Anterior cingulate cortex (tissue), 58 donors: Measurements from ENCODE around the gene POU3F3.
A peak's percentile ranks its signal among the peaks of the same experiment; 100 is the strongest.

Experiments used
- DNase-seq, 58 donors: peaks; one replicate each; lab custom pipeline; 2025; lab: John Stamatoyannopoulos, UW

The POU3F3 gene

DNA sequence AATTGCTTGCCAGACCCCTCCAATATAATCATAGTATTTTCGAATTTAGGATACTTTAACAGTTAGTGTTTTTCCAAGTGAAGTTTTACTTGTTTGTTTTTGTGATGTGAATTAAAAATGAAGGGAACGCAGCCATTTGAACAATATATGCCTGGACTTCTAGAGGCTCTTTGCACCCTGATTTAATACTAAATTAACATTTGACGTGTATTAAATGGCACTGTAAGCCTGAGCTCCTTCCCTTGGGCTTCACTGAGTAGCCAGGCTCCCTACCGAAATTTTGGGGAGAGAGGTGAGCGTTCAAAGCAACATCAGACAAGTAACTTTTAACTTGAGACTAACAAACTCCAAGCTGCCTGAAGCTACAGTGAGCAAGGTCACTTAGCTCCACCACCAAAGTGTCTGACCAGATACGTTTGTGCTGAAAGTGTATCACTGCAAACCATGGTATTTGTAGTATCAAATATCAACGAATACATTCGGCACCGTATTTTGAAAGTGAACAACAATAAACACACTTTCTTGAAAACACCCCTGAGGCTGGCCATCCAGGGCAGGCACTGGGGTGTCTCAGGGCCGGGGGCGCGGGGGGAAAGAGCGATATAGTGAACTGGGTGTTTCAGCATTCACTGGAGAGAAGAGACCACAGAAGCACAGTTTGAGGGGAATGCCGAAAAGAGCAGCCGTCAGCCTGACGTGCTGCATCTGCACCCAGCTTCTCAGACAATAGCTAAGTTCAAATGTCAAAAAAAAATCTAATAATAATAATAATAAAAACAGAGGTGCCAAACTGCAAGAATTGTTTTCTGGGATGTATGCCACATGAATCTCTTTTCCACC, 7.7 kb upstream of the POU3F3 start:
- peak in 4 of 58 donors; percentile 34 to 70 (median 39) for DNase-seq

DNA sequence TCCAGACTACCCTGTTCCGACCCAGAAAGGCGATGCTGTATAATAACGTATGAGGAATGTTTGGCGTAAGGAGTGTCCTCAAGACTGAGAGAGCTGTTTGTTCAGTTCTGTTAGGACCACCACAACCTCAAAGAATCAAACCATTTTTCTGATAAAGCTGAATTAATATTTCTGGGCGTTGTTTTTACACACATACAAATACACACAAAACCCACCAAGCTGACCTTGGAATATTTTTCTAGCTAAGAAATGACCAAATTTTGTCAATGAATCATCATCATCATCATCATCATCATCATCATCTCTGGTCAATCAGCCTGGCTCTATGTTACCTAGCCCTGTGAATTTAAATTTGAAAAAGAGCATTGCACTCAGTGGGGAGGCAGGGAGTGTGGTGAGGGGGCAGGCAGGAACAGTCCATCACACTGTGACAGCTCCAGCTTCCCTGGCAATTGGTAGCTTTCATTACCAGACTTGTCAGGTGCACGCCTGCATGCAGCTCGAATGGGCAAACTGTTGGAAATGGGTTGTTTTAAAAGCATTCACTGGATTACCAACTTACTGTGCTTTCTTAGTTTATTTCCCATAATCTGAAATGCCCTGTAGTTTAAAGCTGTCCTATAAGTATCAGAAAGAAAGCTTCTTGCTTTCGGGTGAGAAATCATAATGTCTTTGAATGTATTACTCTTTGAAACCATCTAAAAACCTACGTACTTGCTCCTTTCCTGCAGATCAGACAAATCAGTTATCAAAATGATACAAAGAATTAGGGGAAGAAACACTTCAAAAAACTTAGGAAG, 6.9 kb upstream of the POU3F3 start:
- peak in 5 of 58 donors; percentile 27 to 54 (median 38) for DNase-seq

- no peak for DNase-seq
These were observed 6.2 kb upstream of the POU3F3 start for GRCh38 chr2:104847586-104848160.

DNA sequence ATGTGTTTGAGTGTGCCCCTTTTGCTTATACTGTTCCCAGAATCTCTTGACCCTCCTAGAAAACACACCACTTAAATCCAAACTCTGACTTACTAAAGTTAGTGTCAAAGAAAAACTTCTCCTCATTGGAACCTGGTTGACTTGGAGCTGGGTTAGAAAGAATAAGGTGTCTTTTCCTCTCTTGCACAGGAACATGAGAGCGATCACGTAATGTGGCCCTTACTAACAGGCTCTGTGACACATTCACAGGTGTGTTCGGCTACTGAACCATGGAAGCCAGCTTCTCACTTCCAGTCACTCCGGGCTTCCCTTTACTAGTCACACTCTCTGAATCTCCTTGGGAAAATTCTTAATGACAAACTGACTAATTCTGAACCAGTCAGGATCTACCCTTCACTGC, 5.4 kb upstream of the POU3F3 start:
- DNase-seq = no peak

- no peak for DNase-seq
These were observed 4.8 kb upstream of the POU3F3 start for GRCh38 chr2:104849101-104849500.

DNA sequence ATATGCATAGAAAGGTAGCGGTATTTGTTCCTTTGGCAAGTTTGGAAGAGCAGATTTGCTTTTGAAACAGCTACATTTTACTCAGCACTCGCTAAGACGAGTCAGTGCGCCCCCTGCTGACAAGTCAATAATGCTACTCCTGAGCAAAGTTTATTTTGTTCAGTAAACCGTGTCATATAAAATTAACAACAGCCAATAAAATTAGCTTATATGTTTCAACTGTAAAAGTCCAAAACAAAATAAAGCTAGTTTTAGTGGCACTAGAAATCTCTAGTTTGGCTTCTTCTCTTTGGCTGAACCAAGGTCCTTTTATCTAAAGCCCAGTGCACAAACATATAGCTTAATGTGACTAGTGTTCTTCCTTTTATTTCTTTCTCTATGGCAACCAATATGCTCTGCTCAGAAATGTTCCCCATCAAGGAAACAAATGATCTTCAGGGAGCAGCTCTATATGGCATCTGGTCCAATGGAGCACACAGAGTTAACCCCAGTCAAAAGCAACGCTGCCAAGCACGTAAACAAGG, 4.2 kb upstream of the POU3F3 start:
- DNase-seq = peak in 43 of 58 donors; percentile 21 to 88 (median 67)

DNA sequence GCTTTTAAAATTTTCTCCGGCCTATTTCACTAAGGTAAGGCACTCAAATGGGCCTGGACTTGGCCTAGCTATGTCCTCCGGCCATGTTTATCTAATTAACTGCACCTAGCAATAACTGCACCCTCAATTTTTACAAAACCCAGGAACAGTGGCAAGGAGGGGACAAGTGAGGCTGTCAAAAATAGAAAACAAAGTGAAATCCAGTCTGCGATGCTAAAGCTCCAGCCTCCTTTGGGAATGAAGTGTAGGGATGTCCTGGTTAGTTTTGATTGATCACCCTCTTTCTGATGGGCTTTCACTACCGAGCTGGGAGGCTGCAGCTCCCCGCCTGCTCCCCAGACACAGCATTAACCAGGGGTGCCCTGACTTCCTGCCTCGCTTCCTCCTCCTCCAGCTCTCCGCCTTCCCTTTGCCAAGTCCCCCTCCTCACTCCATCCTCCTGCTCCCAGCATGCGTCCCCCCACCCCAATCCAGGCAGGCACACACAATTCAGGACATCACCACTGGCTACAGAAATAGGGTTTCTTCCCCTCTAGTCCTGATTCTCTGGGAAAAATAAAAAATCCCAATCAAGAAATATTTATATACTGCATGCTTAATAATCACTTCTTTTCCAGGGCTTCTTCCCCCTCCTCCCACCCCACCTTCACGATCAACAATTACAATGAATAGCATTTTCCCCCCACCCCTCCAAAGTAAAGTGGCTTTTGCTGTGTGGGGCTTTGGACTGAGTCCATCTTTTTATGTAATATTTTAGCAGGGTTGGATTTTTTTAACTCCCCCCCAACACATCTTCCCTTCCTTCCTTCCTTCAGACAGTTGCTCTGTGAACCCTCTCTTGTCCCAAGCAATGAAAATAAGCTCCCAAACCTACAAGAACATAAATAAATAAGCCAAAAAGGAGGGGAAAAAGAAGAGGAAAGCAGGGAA, 3.3 kb upstream of the POU3F3 start:
- DNase-seq = peak in 4 of 58 donors; percentile 30 to 65 (median 40)

DNA sequence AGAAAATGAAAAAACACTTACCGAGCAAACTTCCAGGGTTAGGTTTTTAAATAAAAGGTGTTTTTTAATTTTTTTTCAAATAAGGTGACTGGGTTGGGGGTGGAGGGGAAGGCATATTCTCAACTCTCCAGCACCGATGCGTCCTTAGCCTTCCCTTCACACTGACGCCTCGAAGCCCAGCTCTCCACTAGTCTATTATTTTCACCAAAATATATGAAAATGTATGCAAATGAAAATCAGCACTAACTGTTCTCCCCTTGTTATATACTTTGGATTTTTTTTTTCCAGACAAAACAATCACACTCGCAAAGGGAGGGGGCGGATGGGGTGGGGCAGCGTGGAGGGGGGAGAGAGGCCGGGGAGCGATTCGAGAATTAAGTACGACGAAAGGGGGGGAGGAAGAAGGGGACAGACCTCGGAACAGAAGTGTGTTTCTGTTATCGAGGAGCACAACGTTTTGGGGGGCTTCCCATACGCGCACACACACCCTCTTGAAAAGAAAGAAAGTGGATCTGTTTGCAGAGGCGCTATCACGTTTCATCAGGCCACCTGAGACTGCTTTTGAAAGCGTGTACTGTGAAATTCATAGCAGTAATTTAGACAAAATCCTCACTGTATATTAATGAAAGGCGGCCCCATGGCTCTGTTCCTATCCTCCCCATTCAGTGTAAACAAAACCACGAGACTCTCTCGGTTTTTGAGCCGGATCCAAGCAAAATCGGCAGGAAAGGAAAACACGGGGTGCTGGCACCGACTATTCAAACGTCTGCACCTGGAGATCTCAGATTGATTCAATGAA, 2.4 kb upstream of the POU3F3 start:
- DNase-seq = peak in 8 of 58 donors; percentile 38 to 69 (median 47)

- peak in 17 of 58 donors; percentile 41 to 87 (median 75) for DNase-seq
These were observed 1.7 kb upstream of the POU3F3 start for GRCh38 chr2:104852090-104852666.

DNA sequence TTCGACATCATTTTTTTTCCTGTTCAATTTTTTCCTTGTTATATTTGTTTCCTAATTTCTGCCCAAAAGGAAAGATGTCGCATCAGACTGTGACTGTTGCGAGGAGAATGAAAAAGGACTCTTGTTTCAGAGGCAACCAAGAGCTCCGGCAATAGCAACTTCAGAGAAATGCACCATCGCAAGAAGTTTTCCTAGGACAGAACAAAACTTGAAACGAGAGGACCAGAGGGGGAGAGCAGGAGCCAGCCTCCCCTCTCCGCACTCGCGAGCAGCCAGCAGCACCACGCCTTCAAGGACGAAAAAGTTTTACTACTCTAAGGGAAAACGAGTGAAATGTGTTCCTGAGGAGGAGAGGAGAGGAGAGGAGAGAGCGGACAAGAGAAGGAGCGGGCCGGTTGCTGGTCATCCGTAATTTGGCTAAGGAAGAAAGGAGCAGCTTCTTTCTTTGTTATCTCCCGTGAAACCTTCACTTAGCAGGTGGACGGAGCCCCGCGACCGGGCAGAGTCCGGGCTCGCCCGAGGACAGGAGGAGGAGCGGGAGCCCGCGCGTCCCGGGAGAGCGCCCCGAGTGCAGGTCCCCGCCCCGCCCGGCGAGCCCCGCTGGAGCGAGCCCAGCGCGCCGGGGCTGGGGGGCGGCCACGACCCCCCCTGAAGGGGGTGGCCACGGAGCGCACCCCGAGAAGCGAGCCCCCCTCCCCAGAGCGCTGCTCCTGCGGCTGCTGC, 744 bp downstream of the POU3F3 start:
- peak in 2 of 58 donors; percentile 34 to 39 for DNase-seq

DNA sequence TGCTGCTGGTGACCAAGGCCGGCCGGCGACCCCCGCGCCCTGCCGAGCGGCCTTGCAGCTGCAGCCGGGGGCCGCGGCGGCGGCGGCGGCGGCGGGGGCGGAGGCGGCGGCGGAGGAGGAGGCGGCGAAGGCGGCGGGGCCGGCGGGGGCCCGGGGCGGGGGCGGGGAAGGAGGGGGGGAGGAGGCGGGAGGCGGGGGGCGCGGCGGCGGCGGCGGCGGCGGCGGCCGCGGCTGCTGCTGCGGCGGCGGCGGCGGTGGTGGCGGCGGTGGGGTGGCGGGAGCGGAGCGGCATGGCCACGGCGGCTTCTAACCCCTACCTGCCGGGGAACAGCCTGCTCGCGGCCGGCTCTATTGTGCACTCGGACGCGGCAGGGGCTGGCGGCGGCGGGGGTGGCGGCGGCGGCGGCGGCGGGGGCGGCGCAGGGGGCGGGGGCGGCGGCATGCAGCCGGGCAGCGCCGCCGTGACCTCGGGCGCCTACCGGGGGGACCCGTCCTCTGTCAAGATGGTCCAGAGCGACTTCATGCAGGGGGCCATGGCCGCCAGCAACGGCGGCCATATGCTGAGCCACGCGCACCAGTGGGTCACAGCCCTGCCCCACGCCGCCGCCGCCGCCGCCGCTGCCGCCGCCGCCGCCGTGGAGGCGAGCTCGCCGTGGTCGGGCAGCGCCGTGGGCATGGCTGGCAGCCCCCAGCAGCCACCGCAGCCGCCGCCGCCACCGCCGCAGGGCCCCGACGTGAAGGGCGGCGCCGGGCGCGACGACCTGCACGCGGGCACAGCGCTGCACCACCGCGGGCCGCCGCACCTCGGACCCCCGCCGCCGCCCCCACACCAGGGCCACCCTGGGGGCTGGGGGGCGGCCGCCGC, 1.5 kb downstream of the POU3F3 start:
- no peak for DNase-seq

DNA sequence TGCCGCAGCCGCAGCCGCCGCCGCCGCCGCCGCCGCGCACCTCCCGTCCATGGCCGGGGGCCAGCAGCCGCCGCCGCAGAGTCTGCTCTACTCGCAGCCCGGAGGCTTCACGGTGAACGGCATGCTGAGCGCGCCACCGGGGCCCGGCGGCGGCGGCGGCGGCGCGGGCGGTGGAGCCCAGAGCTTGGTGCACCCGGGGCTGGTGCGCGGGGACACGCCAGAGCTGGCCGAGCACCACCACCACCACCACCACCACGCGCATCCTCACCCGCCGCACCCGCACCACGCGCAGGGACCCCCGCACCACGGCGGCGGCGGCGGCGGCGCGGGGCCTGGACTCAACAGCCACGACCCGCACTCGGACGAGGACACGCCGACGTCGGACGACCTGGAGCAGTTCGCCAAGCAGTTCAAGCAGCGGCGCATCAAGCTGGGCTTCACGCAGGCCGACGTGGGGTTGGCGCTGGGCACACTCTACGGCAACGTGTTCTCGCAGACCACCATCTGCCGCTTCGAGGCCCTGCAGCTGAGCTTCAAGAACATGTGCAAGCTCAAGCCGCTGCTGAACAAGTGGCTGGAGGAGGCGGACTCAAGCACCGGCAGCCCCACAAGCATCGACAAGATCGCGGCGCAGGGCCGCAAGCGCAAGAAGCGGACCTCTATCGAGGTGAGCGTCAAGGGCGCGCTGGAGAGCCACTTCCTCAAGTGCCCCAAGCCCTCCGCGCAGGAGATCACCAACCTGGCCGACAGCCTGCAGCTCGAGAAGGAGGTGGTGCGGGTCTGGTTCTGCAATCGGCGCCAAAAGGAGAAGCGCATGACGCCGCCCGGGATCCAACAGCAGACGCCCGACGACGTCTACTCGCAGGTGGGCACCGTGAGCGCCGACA, 2.4 kb downstream of the POU3F3 start:
- peak in 6 of 58 donors; percentile 31 to 66 (median 48) for DNase-seq

GRCh38 chr2:104856973-104857261, 3.0 kb downstream of the POU3F3 start:
- DNase-seq = no peak

DNA sequence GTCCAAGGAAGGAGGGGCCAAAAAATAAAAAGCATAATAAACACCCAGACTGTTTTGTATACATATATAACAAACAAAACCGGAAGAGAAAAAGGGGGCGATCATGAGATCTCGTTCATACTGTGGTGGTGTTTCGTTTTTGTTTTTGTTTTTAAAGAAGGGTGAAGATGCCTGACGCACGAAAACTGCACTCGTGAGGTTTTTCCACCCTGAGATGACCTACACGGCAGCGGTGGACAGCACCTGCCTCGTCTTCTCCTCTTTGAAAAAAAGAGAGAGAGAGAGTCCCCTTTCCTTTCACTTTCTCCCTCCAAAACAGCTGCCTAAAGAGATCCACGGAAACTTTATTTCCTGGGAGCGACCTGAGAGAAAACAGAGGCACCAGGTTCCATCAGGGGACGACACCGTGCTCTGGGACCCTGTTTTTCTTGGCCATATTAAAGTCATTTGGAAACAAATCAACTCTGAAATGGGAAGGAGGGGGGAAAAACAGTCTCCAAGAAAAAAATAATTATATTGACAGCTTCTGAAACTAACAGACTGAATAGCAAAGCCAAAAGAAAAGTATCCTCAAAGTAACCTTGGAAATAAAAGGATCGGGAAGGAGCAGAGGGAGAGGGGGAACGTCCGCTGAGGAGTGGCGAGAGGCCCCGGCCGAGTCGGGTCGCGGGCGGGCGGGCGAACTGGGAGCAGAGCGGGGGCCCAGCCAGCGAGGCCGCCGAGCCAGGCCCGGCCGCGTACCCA, 3.5 kb downstream of the POU3F3 start:
- peak in 2 of 58 donors; percentile 34 to 40 for DNase-seq
